Hematopoietic multipotent progenitor cell treated with erythropoietin and hydrocortisone succinate and interleukin-3 and kit ligand, for 6 days (in vitro differentiated cells): ENCODE measurements around the gene SLC41A1.
A peak's percentile ranks its signal among the peaks of the same experiment; 100 is the strongest.

Experiments used
- DNase-seq: peaks from one replicate; pipeline ENCODE4 v3.0.0-alpha.2; 2015

The SLC41A1 gene

GRCh38 chr1:205785446-205785845, 27.6 kb downstream of the SLC41A1 start:
- no peak for DNase-seq

DNA sequence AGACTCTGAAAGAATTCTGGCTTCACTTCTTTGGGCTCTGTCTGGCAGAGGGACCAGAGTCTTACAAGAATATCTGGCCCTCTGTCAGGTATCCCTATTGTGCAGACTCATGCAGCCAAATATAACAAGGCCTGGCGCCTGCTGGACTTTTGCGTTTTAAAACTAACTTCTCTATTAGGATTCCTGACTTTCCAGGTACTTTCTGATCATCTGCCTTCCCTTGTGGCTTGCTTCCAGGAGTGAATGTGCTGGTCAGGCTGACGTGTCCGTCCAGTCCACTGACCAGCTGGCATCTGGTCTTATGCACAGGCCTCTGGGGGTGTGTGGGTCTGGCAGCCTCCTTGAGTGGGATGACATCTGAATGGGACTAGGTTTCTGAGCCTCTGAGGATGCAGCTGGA, 29.1 kb downstream of the SLC41A1 start:
- no peak for DNase-seq

DNA sequence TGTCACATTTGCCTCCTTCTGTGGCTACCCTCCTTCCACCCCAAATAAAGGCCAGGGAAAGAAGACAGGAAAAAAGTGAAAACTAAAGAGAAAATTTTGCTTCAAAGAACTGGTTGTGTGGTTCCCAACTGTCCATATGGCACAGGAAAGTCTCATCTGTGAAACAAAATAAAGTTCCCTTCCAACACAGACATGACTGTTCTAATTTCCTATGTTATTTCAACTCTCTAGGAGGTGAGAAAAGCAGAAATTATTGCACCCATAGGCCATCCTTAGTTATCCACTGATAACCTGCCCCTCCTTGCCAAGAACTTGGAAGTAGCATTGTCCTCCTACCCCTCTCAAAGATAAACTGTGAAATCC, 29.6 kb downstream of the SLC41A1 start:
- no peak for DNase-seq

DNA sequence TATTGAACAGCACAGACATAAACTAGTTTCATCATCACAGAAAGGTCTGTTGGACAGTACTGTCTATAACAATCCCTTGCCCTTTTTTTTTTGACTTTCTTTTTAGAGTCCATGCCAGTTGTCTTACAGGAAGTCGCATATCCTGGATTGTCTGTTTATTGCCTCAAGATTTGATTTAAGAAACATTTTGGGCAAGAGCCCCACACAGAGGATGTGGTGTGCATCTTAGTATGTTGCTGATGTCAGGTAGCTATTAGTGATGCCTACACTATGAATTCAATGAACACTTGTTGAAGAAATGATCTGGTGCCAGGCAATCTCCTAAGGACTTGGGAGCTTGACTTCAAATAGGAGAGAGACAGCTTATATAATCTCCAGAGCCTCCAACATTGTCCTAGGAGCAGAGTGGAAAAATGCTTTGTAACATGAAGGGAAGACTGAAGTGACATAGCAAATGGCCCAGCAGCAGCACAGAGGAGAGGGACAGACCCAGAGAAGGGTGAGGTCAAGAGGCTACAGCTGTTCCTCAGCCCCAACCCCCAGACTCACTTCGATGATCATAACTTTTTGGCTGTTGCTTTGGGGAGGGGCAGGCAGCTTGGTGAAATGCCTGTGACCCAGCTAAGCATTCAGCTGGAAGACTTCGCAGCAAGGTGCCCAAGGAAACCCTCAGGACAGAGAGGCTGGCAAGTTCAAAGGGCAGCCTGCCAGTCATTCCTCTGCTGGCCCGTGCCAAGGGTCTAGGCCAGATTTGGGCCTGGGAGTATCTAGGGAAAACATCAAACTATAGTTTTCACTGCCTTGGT, 30.2 kb downstream of the SLC41A1 start:
- no peak for DNase-seq

- no peak for DNase-seq
These were observed 32.7 kb downstream of the SLC41A1 start for GRCh38 chr1:205780335-205780734.

- DNase-seq, result peak; percentile 61
These were observed 35.0 kb downstream of the SLC41A1 start for GRCh38 chr1:205777994-205778393.

DNA sequence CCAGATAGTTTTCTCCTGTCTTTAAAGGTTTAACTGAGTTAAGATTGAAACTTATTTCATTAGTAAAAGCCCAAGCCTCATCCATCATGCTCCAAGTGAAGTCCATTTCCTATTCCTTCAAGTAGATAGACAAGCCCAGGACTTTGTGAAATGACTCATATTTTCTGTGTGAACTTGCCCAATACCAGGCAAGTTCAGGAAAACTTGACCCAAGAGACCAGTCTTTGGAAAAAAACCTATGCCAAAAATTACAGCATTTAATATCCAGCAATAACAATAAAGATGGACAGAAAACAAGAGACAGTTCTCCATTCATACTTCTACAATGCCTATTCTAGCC, 37.3 kb downstream of the SLC41A1 start:
- no peak for DNase-seq

DNA sequence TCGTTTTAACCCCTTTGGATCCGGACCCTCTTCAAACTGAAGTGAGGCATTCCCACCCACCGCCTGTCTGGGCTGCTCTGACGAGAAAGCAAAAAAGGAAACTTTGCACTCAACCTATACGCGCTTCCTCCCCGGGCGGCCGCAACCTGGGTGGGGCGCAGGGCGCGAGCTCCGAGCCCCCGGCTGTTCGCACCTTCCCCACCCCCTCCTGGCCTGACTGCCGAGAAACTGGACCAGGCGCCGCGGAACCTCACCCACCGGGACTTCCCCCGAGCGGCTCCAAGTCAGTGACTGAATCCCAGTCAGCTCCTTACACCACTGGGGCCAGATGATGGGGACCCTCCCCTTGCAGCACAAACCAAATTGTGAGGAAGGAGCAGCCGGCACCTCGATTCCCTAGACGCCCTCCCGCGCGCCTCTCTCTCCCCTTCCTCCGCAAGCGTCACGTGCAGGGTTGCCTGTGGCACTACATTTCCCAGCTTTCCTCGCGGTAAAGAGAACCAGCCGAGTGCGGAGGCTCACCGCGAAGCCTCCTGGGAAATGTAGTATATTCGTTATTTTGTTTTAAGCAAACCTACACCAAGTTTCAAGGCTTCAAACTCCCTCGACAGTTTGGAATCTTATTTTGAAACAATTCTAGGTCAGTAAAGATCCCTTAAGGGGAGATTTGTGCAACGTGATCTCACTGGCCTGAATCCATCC, 37.8 kb downstream of the SLC41A1 start, which contains the start of gene RAB29:
TSS of gene RAB29 (minus strand) at position 468 of the 702 bp plus-strand sequence. CDS start 526 bp downstream, outside the sequence.
- DNase-seq, result peak; percentile 92

DNA sequence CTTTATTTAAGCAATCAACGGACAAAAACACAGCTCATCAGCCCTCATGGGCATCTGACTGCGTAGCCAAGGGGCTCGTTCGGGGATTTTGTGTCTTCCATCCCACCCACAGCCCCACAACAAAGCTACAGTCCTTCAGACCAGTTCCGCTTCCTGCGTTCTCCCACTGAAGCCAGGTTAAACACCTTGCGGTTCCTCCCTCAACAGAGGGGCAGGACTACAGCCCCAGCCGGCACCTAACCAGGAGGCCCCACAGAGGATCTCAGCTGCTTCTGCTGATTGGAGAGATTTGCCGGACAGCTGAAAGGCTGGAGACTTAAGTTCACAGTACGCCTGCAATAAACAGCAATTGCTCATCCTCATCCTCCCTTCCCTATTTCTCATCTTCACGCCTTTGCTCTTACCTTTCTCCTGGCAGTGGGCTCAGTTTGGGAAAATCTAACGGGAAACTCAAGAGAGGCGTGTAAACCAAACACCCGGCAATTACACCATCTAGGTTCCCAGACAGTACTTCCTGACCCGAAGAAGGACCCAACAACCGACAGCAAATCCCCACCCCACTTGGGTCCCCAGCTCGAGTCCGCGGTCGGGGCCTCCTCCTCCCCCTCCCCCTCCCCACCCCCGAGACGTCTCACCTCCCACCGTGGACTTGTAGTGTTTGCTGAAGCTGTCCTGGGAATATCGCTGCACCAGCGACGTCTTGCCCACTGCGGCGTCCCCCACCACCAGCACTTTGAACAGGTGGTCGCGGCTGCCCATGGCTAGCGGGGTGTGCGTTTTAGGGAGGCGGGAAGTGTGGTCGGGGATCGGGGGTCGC, 38.6 kb downstream of the SLC41A1 start:
- peak; percentile 27 for DNase-seq

- DNase-seq, result no peak
These were observed 40.4 kb downstream of the SLC41A1 start for GRCh38 chr1:205772607-205773032.

- DNase-seq, result no peak
These were observed 42.4 kb downstream of the SLC41A1 start for GRCh38 chr1:205770618-205771017.

DNA sequence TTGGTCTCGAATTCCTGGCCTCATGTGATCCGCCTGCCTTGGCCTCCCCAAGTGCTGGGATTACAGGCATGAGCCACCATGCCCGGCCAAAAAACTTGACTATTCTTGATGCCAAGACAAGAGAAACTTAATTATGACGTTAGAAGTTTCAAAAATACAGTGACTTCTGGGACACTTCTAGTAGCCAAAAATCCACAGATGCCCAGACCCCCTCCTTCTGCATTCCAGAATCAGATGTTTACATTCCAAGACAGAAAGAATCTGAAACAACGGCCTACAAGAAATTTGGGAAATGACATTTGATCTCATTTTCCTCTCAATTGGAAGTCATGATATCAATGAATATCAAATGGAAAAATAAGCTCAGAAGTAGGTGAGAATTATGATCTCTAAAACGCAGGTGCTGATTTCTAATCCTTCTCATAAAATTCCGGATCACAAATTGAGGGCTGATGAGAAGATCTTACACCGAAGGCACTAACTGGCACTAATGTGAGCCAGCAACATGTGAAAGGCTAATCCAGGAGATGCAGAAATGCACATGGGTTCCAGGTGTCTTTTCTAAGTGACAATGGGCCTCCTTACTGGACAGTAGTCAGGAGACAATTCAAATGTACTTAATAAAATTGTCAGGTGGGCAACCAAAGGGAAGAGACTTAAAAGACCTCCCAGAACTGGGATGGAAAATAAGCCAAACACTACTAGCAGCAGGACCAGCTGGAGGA, 43.2 kb downstream of the SLC41A1 start:
- no peak for DNase-seq

GRCh38 chr1:205767248-205767647, 45.8 kb downstream of the SLC41A1 start:
- DNase-seq, result no peak

- DNase-seq, result no peak
These were observed 46.4 kb downstream of the SLC41A1 start for GRCh38 chr1:205766570-205766969.

DNA sequence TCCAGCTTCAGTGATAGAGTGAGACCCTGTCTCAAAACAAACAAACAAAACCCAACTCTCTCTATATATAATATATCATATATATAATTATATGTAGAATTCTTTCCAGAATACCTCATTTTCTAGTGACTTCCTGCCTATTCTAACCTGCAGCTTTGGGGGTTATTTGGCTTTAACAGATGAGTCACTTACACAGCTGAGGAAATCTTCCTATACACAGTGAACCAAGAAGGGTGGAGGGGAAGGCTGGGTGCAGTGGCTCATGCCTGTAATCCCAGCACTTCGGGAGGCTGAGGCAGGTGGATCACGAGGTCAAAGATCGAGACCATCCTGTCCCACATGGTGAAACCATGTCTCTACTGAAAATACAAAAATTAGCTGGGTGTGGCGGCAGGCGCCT, 47.0 kb downstream of the SLC41A1 start:
- DNase-seq, result no peak

- no peak for DNase-seq
These were observed 48.4 kb downstream of the SLC41A1 start for GRCh38 chr1:205764578-205764977.

DNA sequence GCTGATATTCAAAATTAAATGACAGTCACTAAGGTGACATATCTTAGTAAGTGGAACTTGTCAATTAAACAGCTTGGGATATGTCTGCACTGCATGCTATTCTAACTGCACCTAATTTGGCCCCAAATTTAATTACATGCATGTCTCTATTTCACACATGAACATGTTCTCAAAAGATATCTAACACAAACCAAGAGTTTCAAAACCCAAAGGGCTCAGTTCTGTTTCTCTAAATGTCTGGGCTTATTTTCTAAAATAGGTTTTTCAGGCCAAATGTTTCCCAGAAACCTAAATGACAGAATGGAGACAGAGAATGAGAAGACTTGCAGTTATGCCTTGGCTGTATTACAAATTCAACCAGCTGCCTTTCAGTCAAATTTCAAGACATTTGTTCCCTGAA, 49.0 kb downstream of the SLC41A1 start:
- no peak for DNase-seq

DNA sequence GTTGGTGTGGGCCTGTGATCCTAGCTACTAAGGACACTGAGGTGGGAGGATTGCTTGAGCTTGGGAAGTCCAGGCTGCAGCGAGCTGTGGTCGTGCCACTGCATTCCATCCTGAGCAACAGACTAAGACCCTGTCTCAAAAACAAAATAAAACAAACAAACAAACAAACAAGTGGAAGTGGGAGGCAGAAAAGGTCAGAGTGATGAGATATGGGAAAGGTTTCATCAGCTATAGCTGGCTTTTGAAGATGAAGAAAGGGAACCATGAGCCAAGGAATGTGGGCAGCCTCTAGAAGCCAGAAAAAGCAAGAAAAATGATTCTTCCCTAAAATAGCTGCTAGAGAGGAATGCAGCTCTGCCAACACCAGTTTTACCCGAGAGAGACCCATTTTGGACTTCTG, 52.4 kb downstream of the SLC41A1 start:
- DNase-seq, result no peak

- no peak for DNase-seq
These were observed 56.4 kb downstream of the SLC41A1 start for GRCh38 chr1:205756552-205756951.

DNA sequence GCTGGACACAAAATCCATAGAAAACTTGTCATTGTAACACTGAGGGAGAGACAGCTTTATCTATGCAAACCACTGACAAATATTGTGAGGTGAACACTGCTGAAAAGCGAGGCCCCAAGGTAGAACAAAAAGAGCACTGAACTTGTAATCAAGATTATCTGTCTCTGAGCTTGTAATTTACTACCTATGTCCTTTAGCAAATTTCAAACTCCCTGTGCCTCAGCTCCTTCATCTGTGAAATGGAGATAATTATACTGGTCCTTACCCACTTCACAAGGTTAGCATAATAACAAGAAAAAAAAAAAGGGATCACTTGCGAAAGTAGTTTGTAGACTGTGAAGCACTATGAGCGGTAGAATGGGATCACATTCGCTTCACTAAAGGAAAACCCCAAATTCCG, 58.1 kb downstream of the SLC41A1 start:
- no peak for DNase-seq

- DNase-seq, result peak; percentile 69
These were observed 61.9 kb downstream of the SLC41A1 start for GRCh38 chr1:205751036-205751651.
